Activated CD4-positive, alpha-beta memory T cell treated with anti-CD3 and anti-CD28 coated beads, Interleukin-2, amount 10 ng/mL, durations not matched to agents 7 days and 5 days (primary cell): ENCODE measurements around the gene MEIOB. TPM values are rescaled to one million over a fixed set of nuclear protein-coding genes. Genes with fewer than 3 reads are reported as not detected.
A peak's percentile ranks its signal among the peaks of the same experiment; 100 is the strongest.
"Not testable (repeated sequence)": the region's sequence is repeated elsewhere in the genome, so short reads cannot be mapped to it uniquely, and the experiment has no call there.

Experiments
- CTCF ChIA-PET: fragments of 350-600 bp; sonication (Branson Sonifier 250); formaldehyde crosslinking; loops from one replicate; lab custom pipeline; 2021; ENCODE audit warnings: antibody characterized with exemption, inconsistent platforms; lab: Charles Lee
- POLR2A ChIA-PET: fragments of 350-600 bp; sonication (Branson Sonifier 250); formaldehyde crosslinking; loops from one replicate; lab custom pipeline; 2021; ENCODE audit warnings: antibody characterized with exemption; lab: Charles Lee
- DNase-seq: peaks from one replicate; pipeline ENCODE4 v3.0.0-alpha.2; 2020
- H3K27ac Mint-ChIP-seq: one replicate; pipeline ENCODE4 v1.8.0; 2021; ENCODE audit warnings: mild to moderate bottlenecking, mixed read lengths
- H3K27me3 Mint-ChIP-seq: one replicate; pipeline ENCODE4 v1.8.0; 2021; ENCODE audit warnings: mixed read lengths
- H3K36me3 Mint-ChIP-seq: one replicate; pipeline ENCODE4 v1.8.0; 2021; ENCODE audit warnings: low read depth, mixed read lengths
- H3K4me1 Mint-ChIP-seq: one replicate; pipeline ENCODE4 v1.8.0; 2021; ENCODE audit warnings: mixed read lengths
- H3K4me3 Mint-ChIP-seq: one replicate; pipeline ENCODE4 v1.8.0; 2021; ENCODE audit warnings: mild to moderate bottlenecking, mixed read lengths
- H3K9me3 Mint-ChIP-seq: one replicate; pipeline ENCODE4 v1.8.0; 2021; ENCODE audit warnings: mixed read lengths
- total RNA-seq, 2 experiments: library from RNA; stranded (reverse); gene quantifications; one replicate each; pipeline ENCODE4 v1.2.3, GENCODE V29; 2021

MEIOB gene
- total RNA-seq, 2 experiments from 2014 or later = 0.18 TPM; not detected in 1

- CTCF ChIA-PET = interaction anchor here (4.2 kb wide), 1 partner anchor 17 kb away, joined by 15 read pairs; no protein-coding TSS in a partner anchor
- H3K36me3 Mint-ChIP-seq = no peaks in the 10 kb centered on the region
- DNase-seq = no peak
- no peaks in the 10 kb centered on the region for H3K9me3 Mint-ChIP-seq
- H3K27me3 Mint-ChIP-seq = peaks cover 19% of the 10 kb centered on the region
- POLR2A ChIA-PET = no interaction called here
- peaks cover 11% of the 10 kb centered on the region for H3K4me1 Mint-ChIP-seq
- H3K27ac Mint-ChIP-seq = no peak overlapping the region
- H3K4me3 Mint-ChIP-seq = no peak overlapping the region
Measured at GRCh38 chr16:1879477-1879876, 7.5 kb upstream of the MEIOB start.

DNA sequence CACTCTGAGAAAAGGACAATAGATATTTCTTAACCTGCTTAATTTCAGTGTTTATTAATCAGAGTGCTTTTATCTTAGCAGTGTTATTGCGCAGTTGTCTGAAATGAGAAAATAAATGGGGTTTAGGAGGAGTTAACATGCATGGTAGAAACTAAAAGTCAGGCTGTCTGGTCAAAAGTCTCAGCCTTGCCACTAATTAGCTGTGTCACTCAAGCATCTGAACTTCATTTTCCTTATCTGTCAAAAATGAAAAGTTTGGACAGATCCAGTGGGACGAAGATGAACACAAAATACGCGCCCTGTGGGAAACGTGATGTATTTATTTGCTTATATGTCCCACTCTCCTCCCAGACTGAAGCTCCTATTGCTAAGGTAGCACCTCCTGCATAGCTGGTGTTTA, 6.3 kb upstream of the MEIOB start:
- H3K27me3 Mint-ChIP-seq = peaks cover 20% of the 10 kb centered on the region
- no peak for DNase-seq
- H3K4me3 Mint-ChIP-seq = no peak overlapping the region
- CTCF ChIA-PET = interaction anchor here (4.2 kb wide), 1 partner anchor 15 kb away, joined by 15 read pairs; no protein-coding TSS in a partner anchor
- H3K36me3 Mint-ChIP-seq = no peaks in the 10 kb centered on the region
- H3K4me1 Mint-ChIP-seq = peaks cover 11% of the 10 kb centered on the region
- no peaks in the 10 kb centered on the region for H3K9me3 Mint-ChIP-seq
- POLR2A ChIA-PET = no interaction called here
- no peak overlapping the region for H3K27ac Mint-ChIP-seq

DNA sequence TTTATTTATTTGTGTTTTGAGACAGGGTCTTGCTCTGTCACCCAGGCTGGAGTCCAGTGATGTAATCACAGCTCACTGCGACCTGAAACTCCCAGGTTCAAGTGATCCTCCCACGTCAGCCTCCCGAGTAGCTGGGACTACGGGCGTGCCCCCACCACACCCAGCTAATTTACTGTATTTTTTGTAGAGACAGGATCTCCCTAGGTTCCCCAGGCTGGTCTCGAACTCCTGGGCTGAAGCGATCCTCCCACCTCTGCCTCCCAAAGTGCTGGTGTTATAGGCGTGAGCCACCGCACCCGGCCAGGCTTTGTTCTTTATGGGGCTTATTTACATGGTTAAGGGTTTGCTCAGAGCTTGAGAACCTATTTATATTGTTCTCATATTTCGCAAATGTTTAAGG, 5.8 kb upstream of the MEIOB start:
- Mint-ChIP-seq H3K36me3 (no peaks in the 10 kb centered on the region), H3K4me1 (peaks cover 11% of the 10 kb centered on the region), H3K27ac (no peak overlapping the region), H3K9me3 (no peaks in the 10 kb centered on the region), H3K4me3 (no peak overlapping the region), H3K27me3 (peaks cover 20% of the 10 kb centered on the region)
- POLR2A ChIA-PET = no interaction called here
- CTCF ChIA-PET = interaction anchor here (1.1 to 4.2 kb wide), 2 partner anchors 15 to 145 kb away, joined by 4 to 15 read pairs; no protein-coding TSS in a partner anchor
- DNase-seq = no peak

DNA sequence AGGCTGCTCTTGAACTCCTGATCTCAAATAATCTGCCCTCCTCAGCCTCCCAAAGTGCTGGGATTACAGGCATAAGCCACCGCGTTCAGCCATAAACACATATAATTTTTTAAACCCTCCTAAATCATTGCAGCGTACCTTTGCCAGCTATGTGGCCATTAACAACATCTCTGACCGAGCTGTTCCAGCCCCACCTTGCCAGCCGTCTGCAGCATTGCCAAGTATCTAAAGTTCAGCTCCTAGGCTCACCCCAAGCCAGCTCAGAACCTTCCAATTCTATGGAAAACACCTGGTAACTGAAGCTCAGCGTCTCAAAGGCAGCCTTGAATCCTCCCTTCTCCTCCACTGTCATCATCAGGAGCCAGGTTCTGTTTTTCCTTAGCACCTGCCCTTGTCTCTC, 5.1 kb upstream of the MEIOB start:
- H3K27me3 Mint-ChIP-seq = peaks cover 26% of the 10 kb centered on the region
- H3K36me3 Mint-ChIP-seq = no peaks in the 10 kb centered on the region
- H3K9me3 Mint-ChIP-seq = no peaks in the 10 kb centered on the region
- CTCF ChIA-PET = interaction anchor here (0.6 to 4.2 kb wide), 3 partner anchors 14 to 1083 kb away, joined by 3 to 15 read pairs (median 4); no protein-coding TSS in a partner anchor
- H3K27ac Mint-ChIP-seq = no peak overlapping the region
- POLR2A ChIA-PET = no interaction called here
- H3K4me1 Mint-ChIP-seq = peaks cover 14% of the 10 kb centered on the region
- H3K4me3 Mint-ChIP-seq = no peak overlapping the region
- no peak for DNase-seq

- H3K9me3 Mint-ChIP-seq = no peaks in the 10 kb centered on the region
- DNase-seq = peak; percentile 44
- ChIA-PET CTCF (interaction anchor here (1.0 to 4.2 kb wide), 4 partner anchors 8 to 146 kb away, joined by 3 to 15 read pairs (median 4); no protein-coding TSS in a partner anchor), POLR2A (no interaction called here)
- no peak overlapping the region for H3K27ac Mint-ChIP-seq
- peaks cover 14% of the 10 kb centered on the region for H3K4me1 Mint-ChIP-seq
- H3K36me3 Mint-ChIP-seq = no peaks in the 10 kb centered on the region
- H3K27me3 Mint-ChIP-seq = peaks cover 24% of the 10 kb centered on the region
- H3K4me3 Mint-ChIP-seq = no peak overlapping the region
Measured at GRCh38 chr16:1876468-1876867, 4.5 kb upstream of the MEIOB start.

DNA sequence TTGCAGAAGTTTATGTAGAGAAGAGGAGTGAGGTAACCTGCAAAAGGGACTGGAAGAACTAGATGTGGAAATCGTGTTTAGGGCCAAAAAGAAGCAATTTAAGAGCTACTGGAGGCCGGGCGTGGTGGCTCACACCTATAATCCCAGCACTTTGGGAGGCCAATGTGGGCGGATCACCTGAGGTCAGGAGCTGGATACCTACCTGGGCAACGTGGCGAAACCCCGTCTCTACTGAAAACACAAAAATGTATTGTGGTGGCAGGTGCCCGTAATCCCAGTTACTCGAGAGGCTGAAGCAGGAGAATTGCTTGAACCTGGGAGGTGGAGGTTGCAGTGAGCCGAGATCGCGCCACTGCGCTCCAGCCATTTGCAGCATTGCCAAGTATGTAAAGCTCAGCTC, 4.1 kb upstream of the MEIOB start:
- DNase-seq, H3K4me3 Mint-ChIP-seq, H3K36me3 Mint-ChIP-seq, H3K27ac Mint-ChIP-seq, POLR2A ChIA-PET, H3K9me3 Mint-ChIP-seq: not testable (repeated sequence)
- Mint-ChIP-seq H3K27me3 (peaks cover 24% of the 10 kb centered on the region), H3K4me1 (peaks cover 14% of the 10 kb centered on the region)
- CTCF ChIA-PET = interaction anchor here (1.0 to 4.2 kb wide), 3 partner anchors 9 to 53 kb away, joined by 3 to 15 read pairs (median 4); no protein-coding TSS in a partner anchor

- DNase-seq = no peak
- Mint-ChIP-seq H3K36me3 (no peaks in the 10 kb centered on the region), H3K27ac (no peak overlapping the region), H3K27me3 (peaks cover 24% of the 10 kb centered on the region), H3K9me3 (no peaks in the 10 kb centered on the region), H3K4me3 (no peak overlapping the region), H3K4me1 (peaks cover 14% of the 10 kb centered on the region)
- CTCF ChIA-PET = interaction anchor here (0.7 to 1.3 kb wide), 2 partner anchors 9 to 59 kb away, joined by 3 to 4 read pairs; no protein-coding TSS in a partner anchor
- POLR2A ChIA-PET = interaction anchor here (0.7 kb wide), 1 partner anchor 9 kb away, joined by 4 read pairs; no protein-coding TSS in a partner anchor
Measured at GRCh38 chr16:1874854-1875253, 2.9 kb upstream of the MEIOB start.

DNA sequence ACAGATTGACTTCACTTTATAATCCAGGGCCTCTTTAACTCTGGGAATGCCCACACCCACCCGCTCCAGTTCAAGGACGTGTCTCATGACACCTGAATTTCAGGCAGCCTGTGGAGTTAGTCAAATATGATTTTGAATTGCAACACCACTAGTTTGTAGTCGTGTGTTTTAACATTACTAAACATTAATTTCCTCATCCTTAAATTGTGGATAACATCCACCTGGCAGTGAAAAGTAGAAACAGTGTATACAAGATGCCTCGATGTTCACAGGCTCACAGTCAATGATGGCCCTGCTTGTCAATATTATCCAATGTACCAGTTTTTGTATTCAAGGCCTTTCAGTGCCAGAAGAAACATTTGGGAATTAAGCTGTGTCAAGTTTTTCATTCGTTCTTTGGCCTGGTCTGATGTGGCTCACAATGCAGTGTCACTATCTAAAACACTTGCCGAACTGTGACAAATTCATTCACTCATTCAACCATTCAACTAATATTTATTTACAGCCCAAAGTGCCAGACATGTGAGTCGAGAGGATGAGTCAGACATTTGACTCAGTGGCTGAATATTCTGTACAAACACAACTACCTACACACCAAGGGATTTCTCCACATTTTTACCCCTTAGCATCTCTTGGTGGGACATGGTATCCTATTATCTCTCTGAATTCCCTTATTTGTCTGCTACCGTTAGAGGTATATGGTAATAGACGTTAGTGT, 1.4 kb downstream of the MEIOB start:
- DNase-seq = no peak
- peaks cover 3% of the 10 kb centered on the region for H3K4me1 Mint-ChIP-seq
- H3K27me3 Mint-ChIP-seq = peaks cover 19% of the 10 kb centered on the region
- H3K27ac Mint-ChIP-seq = no peak overlapping the region
- ChIA-PET CTCF (interaction anchor here (0.8 to 1.5 kb wide), 2 partner anchors 12 to 460 kb away, joined by 3 to 5 read pairs; no protein-coding TSS in a partner anchor), POLR2A (no interaction called here)
- no peaks in the 10 kb centered on the region for H3K36me3 Mint-ChIP-seq
- H3K9me3 Mint-ChIP-seq = no peaks in the 10 kb centered on the region
- no peak overlapping the region for H3K4me3 Mint-ChIP-seq

- no peak overlapping the region for H3K4me3 Mint-ChIP-seq
- H3K27me3 Mint-ChIP-seq = peaks cover 12% of the 10 kb centered on the region
- DNase-seq = no peak
- no peak overlapping the region for H3K27ac Mint-ChIP-seq
- POLR2A ChIA-PET = interaction anchor here (0.6 to 1.2 kb wide), 3 partner anchors 9 to 95 kb away, joined by 3 to 4 read pairs (median 3); no protein-coding TSS in a partner anchor
- H3K36me3 Mint-ChIP-seq = no peaks in the 10 kb centered on the region
- no peaks in the 10 kb centered on the region for H3K4me1 Mint-ChIP-seq
- H3K9me3 Mint-ChIP-seq = no peaks in the 10 kb centered on the region
- CTCF ChIA-PET = interaction anchor here (0.6 to 1.5 kb wide), 3 partner anchors 9 to 63 kb away, joined by 4 read pairs; no protein-coding TSS in a partner anchor
Measured at GRCh38 chr16:1865902-1866690, 5.9 kb downstream of the MEIOB start.

DNA sequence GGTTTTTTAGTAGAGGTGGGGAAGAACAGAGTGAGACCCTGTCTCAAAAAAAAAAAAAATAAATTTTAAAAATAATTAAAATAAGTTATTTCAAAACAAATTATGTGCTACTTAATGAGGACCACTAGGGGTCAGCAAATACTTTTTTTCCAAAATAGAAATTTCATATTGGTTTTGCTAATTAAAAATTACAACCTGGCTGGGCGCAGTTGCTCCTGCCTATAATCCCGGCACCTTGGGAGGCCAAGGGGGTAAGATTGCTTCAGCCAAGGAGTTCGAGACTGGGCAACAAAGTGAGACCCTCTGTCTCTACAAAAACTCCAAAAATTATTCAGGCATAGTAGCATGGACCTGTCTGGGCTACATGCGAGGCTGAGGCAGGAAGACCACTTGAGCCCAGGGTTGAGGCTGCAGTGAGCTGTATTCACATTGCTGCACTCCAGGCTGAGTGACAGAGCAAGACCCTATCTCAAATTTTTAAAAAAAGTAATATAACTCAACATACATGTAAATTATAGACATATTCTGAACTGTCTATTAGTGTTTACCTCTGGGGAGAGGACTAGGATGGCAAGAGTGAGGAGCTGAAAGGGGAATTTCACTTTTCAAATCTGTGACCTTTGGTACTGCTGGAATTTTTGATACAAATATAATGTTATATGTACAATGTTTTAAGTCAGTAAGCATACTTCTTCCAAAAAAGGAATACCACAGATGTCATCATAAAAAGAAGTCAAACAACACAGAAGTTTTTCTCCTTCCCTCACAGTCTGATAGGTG, 8.1 kb downstream of the MEIOB start:
- CTCF ChIA-PET = interaction anchor here (0.6 to 3.3 kb wide), 7 partner anchors 14 to 277 kb away, joined by 3 to 15 read pairs (median 3); partner anchors contain the start of gene MSRB1
- H3K9me3 Mint-ChIP-seq = no peaks in the 10 kb centered on the region

GRCh38 chr16:1862394-1862793, 9.6 kb downstream of the MEIOB start:
- CTCF ChIA-PET = interaction anchor here (1.2 to 3.3 kb wide), 3 partner anchors 16 to 278 kb away, joined by 3 to 15 read pairs (median 4); no protein-coding TSS in a partner anchor
- Mint-ChIP-seq H3K9me3 (no peaks in the 10 kb centered on the region), H3K27ac (no peak overlapping the region), H3K4me1 (peaks cover 5% of the 10 kb centered on the region), H3K27me3 (peaks cover 38% of the 10 kb centered on the region), H3K36me3 (no peaks in the 10 kb centered on the region), H3K4me3 (no peak overlapping the region)
- DNase-seq = no peak
- POLR2A ChIA-PET = no interaction called here

More for the DNA sequence above, 8.1 kb downstream of the MEIOB start:
- no peaks in the 10 kb centered on the region for H3K4me1 Mint-ChIP-seq
- POLR2A ChIA-PET = no interaction called here
- H3K27me3 Mint-ChIP-seq = peaks cover 26% of the 10 kb centered on the region
- no peak overlapping the region for H3K4me3 Mint-ChIP-seq
- H3K27ac Mint-ChIP-seq = no peak overlapping the region
- DNase-seq = no peak
- no peaks in the 10 kb centered on the region for H3K36me3 Mint-ChIP-seq

DNA sequence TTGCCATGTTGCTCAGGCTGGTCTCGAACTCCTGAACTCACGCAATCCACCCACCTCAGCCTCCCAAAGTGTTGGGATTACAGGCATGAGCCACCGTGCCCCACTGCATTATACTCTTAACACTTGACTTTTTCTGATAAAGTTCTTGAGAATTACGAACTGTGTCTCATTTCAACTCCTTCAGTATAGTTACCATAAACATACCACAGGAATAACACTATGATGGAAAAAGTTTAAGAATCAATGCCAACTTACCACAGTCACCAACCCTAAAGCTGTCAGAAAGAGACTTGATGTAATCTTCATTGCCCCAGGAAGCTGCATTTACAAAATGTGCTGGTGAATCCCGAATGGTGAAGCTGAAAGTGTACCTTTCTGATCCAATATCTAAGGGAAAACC, 10.2 kb downstream of the MEIOB start:
- Mint-ChIP-seq H3K4me1 (peaks cover 5% of the 10 kb centered on the region), H3K27ac (no peak overlapping the region), H3K27me3 (peaks cover 41% of the 10 kb centered on the region), H3K4me3 (no peak overlapping the region), H3K9me3 (no peaks in the 10 kb centered on the region), H3K36me3 (no peaks in the 10 kb centered on the region)
- ChIA-PET CTCF (interaction anchor here (1.5 to 3.3 kb wide), 2 partner anchors 16 to 279 kb away, joined by 3 to 15 read pairs; no protein-coding TSS in a partner anchor), POLR2A (no interaction called here)
- no peak for DNase-seq
